HG02571 (cell line): ENCODE data around the gene HECTD1.

Experiments
- ATAC-seq: cut with Tn5 transposase; IDR thresholded peaks from one replicate; pipeline ENCODE4 v1.9.1; 2021; ENCODE audit warnings: mild to moderate bottlenecking, moderate library complexity; ENCODE audit not compliant: unreplicated experiment

Gene HECTD1

GRCh38 chr14:31161274-31161673 lies 46.3 kb downstream of the HECTD1 start:
- no peak for ATAC-seq

GRCh38 chr14:31159682-31160296 lies 47.8 kb downstream of the HECTD1 start:
- no peak for ATAC-seq

- ATAC-seq = no peak
These were observed 52.6 kb downstream of the HECTD1 start for GRCh38 chr14:31154956-31155355.

- ATAC-seq = no peak
These were observed 65.0 kb downstream of the HECTD1 start for GRCh38 chr14:31142455-31143087.

- no peak for ATAC-seq
These were observed 68.2 kb downstream of the HECTD1 start for GRCh38 chr14:31139301-31139847.

- ATAC-seq = no peak
These were observed 69.3 kb downstream of the HECTD1 start for GRCh38 chr14:31138301-31138700.

GRCh38 chr14:31137214-31137889 lies 70.2 kb downstream of the HECTD1 start:
- ATAC-seq = no peak

GRCh38 chr14:31133133-31133532 lies 74.5 kb downstream of the HECTD1 start:
- no peak for ATAC-seq

GRCh38 chr14:31128601-31129526 lies 78.7 kb downstream of the HECTD1 start:
- no peak for ATAC-seq

GRCh38 chr14:31127690-31128089 lies 79.9 kb downstream of the HECTD1 start:
- ATAC-seq = no peak

- ATAC-seq = no peak
These were observed 80.9 kb downstream of the HECTD1 start for GRCh38 chr14:31126680-31127079.

- no peak for ATAC-seq
These were observed 82.4 kb downstream of the HECTD1 start for GRCh38 chr14:31125231-31125630.

GRCh38 chr14:31124197-31124596 lies 83.4 kb downstream of the HECTD1 start:
- ATAC-seq = no peak

GRCh38 chr14:31122921-31123320 lies 84.7 kb downstream of the HECTD1 start:
- no peak for ATAC-seq

GRCh38 chr14:31122098-31122611 lies 85.4 kb downstream of the HECTD1 start:
- no peak for ATAC-seq

- no peak for ATAC-seq
These were observed 88.7 kb downstream of the HECTD1 start for GRCh38 chr14:31118892-31119291.

- no peak for ATAC-seq
These were observed 93.8 kb downstream of the HECTD1 start for GRCh38 chr14:31113794-31114193.

GRCh38 chr14:31110872-31111271 lies 96.7 kb downstream of the HECTD1 start:
- no peak for ATAC-seq

GRCh38 chr14:31109257-31109656 lies 98.3 kb downstream of the HECTD1 start:
- no peak for ATAC-seq

GRCh38 chr14:31106768-31107167 lies 100.8 kb downstream of the HECTD1 start:
- ATAC-seq = no peak

- no peak for ATAC-seq
These were observed 110.5 kb downstream of the HECTD1 start for GRCh38 chr14:31097081-31097480.
